Activated B cell treated with CpG ODN at 0.5 μM for 24 hours (primary cell): ENCODE data around the gene BTBD9. TPM values are rescaled to one million over a fixed set of nuclear protein-coding genes. Genes with fewer than 3 reads are reported as not detected.

Experiments
- ATAC-seq: fragments of 200-7000 bp; cut with Tn5 transposase; one replicate; pipeline ENCODE4 v1.10.0; 2021; ENCODE audit warnings: low read depth, mild to moderate bottlenecking, moderate library complexity
- CTCF ChIA-PET: fragments of 350-600 bp; sonication (Branson Sonifier 250); formaldehyde crosslinking; loops from one replicate; lab custom pipeline; 2021; ENCODE audit warnings: antibody characterized with exemption; lab: Charles Lee
- POLR2A ChIA-PET: fragments of 350-600 bp; sonication (Branson Sonifier 250); formaldehyde crosslinking; loops from one replicate; lab custom pipeline; 2021; ENCODE audit warnings: antibody characterized with exemption; lab: Charles Lee
- DNase-seq: peaks from one replicate; pipeline ENCODE4 v3.0.0; 2022
- H3K27ac Mint-ChIP-seq: one replicate; pipeline ENCODE4 v1.8.0; 2020; ENCODE audit warnings: mixed read lengths
- H3K27me3 Mint-ChIP-seq: one replicate; pipeline ENCODE4 v1.8.0; 2021; ENCODE audit warnings: mixed read lengths
- H3K36me3 Mint-ChIP-seq: one replicate; pipeline ENCODE4 v1.8.0; 2021; ENCODE audit warnings: low read depth, mixed read lengths
- H3K4me1 Mint-ChIP-seq: one replicate; pipeline ENCODE4 v1.8.0; 2021; ENCODE audit warnings: mixed read lengths
- H3K4me3 Mint-ChIP-seq: one replicate; pipeline ENCODE4 v1.8.0; 2020; ENCODE audit warnings: mild to moderate bottlenecking, mixed read lengths
- H3K9me3 Mint-ChIP-seq: one replicate; pipeline ENCODE4 v1.8.0; 2020; ENCODE audit warnings: mixed read lengths
- intact Hi-C: fragments of 100-400 bp; cut with micrococcal nuclease; formaldehyde crosslinking; loops from one replicate; pipeline ENCODE4 v1.15.1; 2024
- total RNA-seq: library from RNA; stranded (reverse); gene quantifications from 2 replicates; pipeline ENCODE4 v1.2.3, GENCODE V29; 2022
- TF ChIP-seq, protein P1 (sequence below): fragments of 200-600 bp; IDR thresholded peaks from one replicate; pipeline ENCODE4 v1.8.0; 2022; ENCODE audit warnings: antibody characterized with exemption, mild to moderate bottlenecking

The BTBD9 gene
- total RNA-seq, 1 donor from 2014 or later: 25.7 TPM

DNA sequence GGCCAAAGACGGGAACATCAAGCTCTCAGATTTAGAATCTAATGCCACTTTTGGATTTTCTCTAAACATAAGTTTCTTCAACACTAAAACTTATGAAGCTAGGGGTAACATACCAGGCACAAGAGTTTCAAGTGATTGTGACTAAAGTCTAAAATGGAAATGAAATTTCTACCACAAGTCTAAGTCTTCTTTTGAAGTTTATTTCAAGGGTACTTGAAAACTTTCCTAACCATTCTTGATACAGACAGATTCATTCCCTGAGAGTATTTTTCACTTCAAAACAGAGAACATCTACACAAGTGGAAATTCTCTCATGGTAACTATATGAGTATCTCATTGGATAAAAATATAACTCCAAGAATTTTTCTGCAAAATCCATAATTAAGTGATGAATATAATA is 56.2 kb downstream of the BTBD9 start:
- Mint-ChIP-seq H3K27ac (no peak overlapping the region), H3K27me3 (no peaks in the 10 kb centered on the region), H3K4me1 (no peaks in the 10 kb centered on the region), H3K4me3 (no peak overlapping the region), H3K36me3 (peaks cover 50% of the 10 kb centered on the region), H3K9me3 (no peaks in the 10 kb centered on the region)
- no peak for ATAC-seq
- TF ChIP-seq, protein P1, sequence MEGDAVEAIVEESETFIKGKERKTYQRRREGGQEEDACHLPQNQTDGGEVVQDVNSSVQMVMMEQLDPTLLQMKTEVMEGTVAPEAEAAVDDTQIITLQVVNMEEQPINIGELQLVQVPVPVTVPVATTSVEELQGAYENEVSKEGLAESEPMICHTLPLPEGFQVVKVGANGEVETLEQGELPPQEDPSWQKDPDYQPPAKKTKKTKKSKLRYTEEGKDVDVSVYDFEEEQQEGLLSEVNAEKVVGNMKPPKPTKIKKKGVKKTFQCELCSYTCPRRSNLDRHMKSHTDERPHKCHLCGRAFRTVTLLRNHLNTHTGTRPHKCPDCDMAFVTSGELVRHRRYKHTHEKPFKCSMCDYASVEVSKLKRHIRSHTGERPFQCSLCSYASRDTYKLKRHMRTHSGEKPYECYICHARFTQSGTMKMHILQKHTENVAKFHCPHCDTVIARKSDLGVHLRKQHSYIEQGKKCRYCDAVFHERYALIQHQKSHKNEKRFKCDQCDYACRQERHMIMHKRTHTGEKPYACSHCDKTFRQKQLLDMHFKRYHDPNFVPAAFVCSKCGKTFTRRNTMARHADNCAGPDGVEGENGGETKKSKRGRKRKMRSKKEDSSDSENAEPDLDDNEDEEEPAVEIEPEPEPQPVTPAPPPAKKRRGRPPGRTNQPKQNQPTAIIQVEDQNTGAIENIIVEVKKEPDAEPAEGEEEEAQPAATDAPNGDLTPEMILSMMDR: no peak
- intact Hi-C loops: no loop called here
- DNase-seq: no peak
- POLR2A ChIA-PET: no interaction called here
- CTCF ChIA-PET: interaction anchor here (1.7 kb wide), 1 partner anchor 89 kb away, joined by 4 read pairs; no protein-coding TSS in a partner anchor

DNA sequence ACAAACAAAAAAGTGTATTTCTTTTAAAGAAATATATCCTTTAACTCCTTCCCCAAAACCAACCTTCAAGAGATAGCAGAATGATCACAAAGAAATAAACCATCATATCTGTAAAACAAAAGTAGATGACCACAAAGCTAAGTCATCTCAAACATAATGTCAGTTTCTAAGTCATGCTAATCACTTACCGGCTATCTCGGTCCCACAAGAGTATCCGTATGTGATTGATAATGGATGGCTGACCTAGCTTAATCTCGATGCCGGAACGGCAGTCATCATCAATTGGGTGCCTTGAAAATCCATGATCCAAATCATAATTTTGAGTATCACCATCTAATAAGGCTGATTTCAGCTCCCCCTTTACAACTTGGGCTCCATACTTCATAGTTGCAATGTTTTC is 59.7 kb downstream of the BTBD9 start:
- POLR2A ChIA-PET: interaction anchor here (1.1 kb wide), 1 partner anchor 10 kb away, joined by 6 read pairs; no protein-coding TSS in a partner anchor
- peaks cover 60% of the 10 kb centered on the region for H3K36me3 Mint-ChIP-seq
- no peaks in the 10 kb centered on the region for H3K27me3 Mint-ChIP-seq
- no peak for DNase-seq
- no peaks in the 10 kb centered on the region for H3K4me1 Mint-ChIP-seq
- CTCF ChIA-PET: no interaction called here
- no peak overlapping the region for H3K27ac Mint-ChIP-seq
- no peak for ATAC-seq
- intact Hi-C loops: no loop called here
- H3K9me3 Mint-ChIP-seq: no peaks in the 10 kb centered on the region
- no peak overlapping the region for H3K4me3 Mint-ChIP-seq
- TF ChIP-seq, protein P1: no peak

DNA sequence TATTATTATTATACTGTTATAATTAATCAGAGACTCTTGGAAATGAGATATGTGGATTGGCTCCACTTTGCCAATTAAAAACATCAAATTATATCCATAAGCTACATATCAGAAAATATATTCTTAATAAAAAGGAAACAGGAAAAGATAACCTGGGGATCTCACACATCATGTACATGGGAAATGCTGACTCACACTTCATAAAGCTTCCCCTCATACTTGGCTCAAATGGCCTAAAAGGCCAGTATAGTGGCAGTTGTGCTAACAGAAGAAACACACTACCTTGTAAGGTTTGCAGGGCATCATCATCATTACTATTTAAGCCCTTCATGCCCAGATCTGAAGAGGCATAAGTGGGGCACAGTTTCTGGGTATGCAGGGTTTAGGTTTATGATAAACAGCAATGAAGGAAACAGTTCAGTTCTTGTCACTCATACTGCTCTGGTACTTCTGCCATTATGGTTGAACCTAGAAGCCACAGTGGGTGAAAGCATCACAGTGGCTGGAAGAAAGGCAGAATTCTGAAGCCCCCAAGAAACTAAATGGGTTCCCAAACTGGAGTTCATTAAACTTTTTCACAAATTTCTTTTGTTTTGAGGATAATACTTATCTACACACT is 60.6 kb downstream of the BTBD9 start:
- TF ChIP-seq, protein P1: no peak
- POLR2A ChIA-PET: interaction anchor here (0.6 kb wide), 1 partner anchor 10 kb away, joined by 3 read pairs; no protein-coding TSS in a partner anchor
- Mint-ChIP-seq H3K27ac (no peak overlapping the region), H3K4me1 (no peaks in the 10 kb centered on the region), H3K4me3 (no peak overlapping the region), H3K36me3 (peaks cover 61% of the 10 kb centered on the region), H3K27me3 (no peaks in the 10 kb centered on the region), H3K9me3 (no peaks in the 10 kb centered on the region)
- ATAC-seq: no peak
- intact Hi-C loops: loop anchor here (10.0 kb wide), 1 partner anchor 1254 kb away; no protein-coding TSS in a partner anchor
- DNase-seq: no peak
- CTCF ChIA-PET: no interaction called here

DNA sequence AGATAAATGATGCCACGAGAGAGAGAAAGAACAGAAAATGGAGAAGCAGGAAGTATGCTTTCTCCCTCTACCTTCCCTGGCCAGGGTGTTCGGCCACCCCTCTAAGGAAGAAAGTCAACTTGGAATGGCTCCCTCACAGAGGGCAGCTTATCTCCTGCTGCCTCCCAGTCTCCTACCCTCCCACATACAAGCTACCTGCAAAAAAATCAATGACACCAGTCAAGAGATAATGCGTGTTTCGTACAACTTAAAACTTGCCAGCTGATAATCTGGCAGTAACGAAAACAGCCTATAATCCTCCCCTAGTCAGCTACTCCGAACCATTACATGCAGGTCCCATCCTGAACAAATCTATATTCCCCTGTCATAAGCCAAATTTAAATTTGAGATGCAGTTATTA is 61.7 kb downstream of the BTBD9 start:
- Mint-ChIP-seq H3K9me3 (no peaks in the 10 kb centered on the region), H3K36me3 (peaks cover 55% of the 10 kb centered on the region), H3K4me3 (no peak overlapping the region), H3K27me3 (no peaks in the 10 kb centered on the region), H3K4me1 (peaks cover 3% of the 10 kb centered on the region), H3K27ac (no peak overlapping the region)
- ATAC-seq (no peak), DNase-seq (no peak)
- TF ChIP-seq, protein P1: no peak
- intact Hi-C loops: loop anchor here (10.0 kb wide), 1 partner anchor 1253 kb away; no protein-coding TSS in a partner anchor
- ChIA-PET POLR2A (no interaction called here), CTCF (no interaction called here)

DNA sequence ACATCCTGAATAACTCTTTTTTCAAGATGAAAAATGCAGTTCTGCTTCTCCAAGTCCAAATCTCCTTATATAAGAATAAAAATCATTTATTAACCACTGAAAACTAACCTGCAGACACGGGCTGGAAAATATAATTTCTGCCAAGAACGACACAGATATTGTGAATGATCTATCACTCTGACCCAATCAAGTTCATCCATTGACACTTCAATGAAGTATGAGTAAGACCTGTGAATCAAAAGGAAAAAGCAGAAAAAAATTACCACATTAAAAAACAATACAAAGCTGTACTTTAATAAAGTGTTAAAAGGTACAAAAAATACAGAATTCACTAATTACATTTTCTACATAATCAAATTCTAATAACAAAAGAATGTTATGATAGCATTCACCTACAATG is 62.2 kb downstream of the BTBD9 start:
- H3K27ac Mint-ChIP-seq: no peak overlapping the region
- TF ChIP-seq, protein P1: no peak
- H3K9me3 Mint-ChIP-seq: no peaks in the 10 kb centered on the region
- peaks cover 52% of the 10 kb centered on the region for H3K36me3 Mint-ChIP-seq
- intact Hi-C loops: loop anchor here (10.0 kb wide), 1 partner anchor 1253 kb away; no protein-coding TSS in a partner anchor
- H3K27me3 Mint-ChIP-seq: no peaks in the 10 kb centered on the region
- H3K4me3 Mint-ChIP-seq: no peak overlapping the region
- ATAC-seq (no peak), DNase-seq (no peak)
- POLR2A ChIA-PET: no interaction called here
- CTCF ChIA-PET: no interaction called here
- peaks cover 6% of the 10 kb centered on the region for H3K4me1 Mint-ChIP-seq
